Fibroblast of lung (primary cell): ENCODE results near the gene DEPDC1B.

Source experiments
- EZH2 ChIP-seq: IDR thresholded peaks from 2 replicates; pipeline ENCODE4 v1.5.1; 2012; ENCODE audit warnings: low read length, control low read depth, mild to moderate bottlenecking; ENCODE audit errors: missing control alignments
- TF ChIP-seq, protein P1 (sequence below), 2 donors: IDR thresholded peaks in 1 of 2; conservative IDR thresholded peaks in 1 of 2; 1 replicate in 1 of 2; 2 replicates in 1 of 2; pipeline ENCODE4 v1.5.1; 2011 to 2012; ENCODE audit warnings: low read length in 2 of 2, control low read depth in 1 of 2, inconsistent platforms in 1 of 2, low read depth in 1 of 2, mild to moderate bottlenecking in 1 of 2

DNA sequence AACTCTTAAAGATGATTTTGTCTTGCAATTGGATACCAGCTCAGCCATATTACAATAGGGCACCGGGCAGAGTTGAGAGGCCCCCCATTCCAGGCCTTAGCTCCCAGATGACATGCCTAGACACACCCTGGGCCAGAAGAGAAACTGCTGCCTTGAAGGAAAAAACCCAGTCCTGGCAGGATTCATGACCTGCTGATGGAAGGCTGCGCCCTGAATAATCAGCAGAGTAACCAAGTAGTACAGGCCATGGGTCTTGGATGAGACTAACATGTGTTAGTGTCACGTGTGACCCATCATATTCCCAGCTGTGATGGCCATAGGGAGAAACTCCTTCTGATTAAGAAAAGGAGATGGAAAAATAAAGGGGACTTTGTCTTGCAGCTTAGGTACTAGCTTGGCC, 39.0 kb upstream of the DEPDC1B start:
- no peak for TF ChIP-seq EZH2
- TF ChIP-seq, protein P1, sequence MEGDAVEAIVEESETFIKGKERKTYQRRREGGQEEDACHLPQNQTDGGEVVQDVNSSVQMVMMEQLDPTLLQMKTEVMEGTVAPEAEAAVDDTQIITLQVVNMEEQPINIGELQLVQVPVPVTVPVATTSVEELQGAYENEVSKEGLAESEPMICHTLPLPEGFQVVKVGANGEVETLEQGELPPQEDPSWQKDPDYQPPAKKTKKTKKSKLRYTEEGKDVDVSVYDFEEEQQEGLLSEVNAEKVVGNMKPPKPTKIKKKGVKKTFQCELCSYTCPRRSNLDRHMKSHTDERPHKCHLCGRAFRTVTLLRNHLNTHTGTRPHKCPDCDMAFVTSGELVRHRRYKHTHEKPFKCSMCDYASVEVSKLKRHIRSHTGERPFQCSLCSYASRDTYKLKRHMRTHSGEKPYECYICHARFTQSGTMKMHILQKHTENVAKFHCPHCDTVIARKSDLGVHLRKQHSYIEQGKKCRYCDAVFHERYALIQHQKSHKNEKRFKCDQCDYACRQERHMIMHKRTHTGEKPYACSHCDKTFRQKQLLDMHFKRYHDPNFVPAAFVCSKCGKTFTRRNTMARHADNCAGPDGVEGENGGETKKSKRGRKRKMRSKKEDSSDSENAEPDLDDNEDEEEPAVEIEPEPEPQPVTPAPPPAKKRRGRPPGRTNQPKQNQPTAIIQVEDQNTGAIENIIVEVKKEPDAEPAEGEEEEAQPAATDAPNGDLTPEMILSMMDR (conservative IDR thresholded peaks at IDR 0.05 in 1 of 2, IDR thresholded peaks at IDR 0.05 in 1 of 2; ENCODE audit: low read depth in 1 of 2, low read length in 2 of 2): no peak
